LoVo (cell line): ENCODE measurements around the gene SCYGR7.

Source experiments
- DNase-seq: peaks from one replicate; pipeline ENCODE4 v3.0.0-alpha.2; 2016; ENCODE audit warnings: low spot score

The SCYGR7 gene

DNA sequence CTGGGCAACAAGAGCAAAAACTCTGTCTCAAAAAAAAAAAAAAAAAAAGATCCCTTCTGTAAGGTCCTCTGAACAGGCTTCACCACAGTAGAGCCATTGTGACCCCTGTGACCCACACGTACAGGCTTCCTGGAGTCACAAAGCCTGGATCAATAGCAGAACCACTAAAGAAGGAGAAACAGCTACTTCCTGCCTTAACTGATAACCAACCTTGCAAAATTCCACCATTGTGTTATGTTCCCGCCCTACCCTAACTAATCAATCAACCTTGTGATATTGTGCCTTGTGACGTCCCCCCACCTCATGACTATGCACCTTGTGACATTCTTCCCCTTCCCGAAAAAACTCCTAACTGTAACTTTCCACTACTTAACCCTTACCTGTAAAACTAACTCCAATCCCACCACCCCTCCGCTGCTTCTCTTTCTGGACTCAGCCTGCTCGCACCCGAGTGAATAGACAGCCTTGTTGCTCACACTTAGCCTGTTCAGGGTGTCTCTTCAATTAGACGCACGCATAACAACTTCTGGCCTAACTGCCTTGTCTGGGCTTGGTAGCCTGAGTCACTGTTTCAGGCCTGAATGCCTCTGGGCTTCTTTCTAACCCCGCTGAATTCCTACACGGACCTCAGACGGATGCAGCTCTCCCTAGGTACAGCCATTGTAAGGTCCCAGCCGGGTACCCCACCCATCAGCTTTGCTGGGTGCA is 31.4 kb downstream of the SCYGR7 start:
- DNase-seq, result no peak

DNA sequence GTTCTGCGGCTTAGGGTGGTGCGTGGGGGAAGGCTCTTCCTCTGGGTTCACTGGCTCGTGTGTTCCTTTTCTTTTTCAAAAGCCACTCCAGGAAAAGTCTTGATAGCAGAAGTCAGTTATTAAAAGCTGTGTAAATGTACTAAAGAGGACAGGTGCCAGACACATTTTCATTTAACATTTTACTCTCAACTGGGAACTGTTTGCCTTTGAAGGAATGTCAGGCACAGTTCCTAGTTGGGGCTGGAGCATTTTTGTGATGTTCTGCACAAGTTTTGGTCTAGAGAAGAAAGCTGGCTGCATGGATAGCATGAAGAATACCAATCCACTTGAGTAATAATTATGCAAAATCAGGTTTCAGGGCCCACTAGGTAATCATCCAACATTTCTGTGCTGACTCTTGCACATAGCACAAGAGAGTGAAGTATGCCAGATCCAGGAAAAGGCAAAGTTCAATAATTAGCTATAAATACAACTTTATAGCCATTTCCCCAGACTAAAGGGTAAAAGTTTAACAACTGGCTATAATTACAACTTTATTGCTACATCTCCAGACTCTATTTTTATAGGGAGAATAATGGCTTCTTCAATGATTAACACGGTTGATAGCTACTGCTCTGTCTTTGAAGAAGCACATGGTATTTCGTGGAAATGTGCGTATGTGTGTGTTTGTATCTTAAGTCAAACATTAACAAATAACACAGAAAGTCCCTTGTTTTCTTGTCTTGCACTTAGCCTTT is 33.8 kb downstream of the SCYGR7 start:
- peak; percentile 75 for DNase-seq

DNA sequence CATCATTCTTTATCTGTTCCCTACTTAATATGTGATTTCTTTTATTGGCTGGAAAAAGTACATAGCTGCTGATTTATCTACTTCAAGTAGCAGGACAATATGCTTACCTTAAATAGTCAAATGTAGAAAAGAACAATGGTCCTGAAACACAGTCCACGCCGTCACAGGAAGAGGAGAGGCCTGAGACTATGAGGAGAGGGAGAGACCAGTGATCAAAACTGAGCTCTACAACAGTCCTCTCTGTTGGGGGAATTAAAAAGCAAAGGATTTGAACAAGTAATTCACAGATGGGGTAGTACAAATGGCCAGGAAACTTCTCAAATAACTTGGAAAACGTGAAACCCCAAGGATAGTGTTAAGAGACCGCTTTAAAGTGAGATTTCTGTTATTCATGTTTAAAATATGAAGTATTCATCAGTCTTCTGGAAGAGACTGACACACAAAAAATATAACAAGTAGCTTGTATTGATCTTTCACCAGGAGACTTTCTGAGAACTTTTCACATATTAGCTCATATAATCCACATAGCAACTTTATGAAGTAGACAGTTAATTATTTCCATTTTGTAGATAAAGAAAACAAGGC is 37.7 kb downstream of the SCYGR7 start:
- no peak for DNase-seq

DNA sequence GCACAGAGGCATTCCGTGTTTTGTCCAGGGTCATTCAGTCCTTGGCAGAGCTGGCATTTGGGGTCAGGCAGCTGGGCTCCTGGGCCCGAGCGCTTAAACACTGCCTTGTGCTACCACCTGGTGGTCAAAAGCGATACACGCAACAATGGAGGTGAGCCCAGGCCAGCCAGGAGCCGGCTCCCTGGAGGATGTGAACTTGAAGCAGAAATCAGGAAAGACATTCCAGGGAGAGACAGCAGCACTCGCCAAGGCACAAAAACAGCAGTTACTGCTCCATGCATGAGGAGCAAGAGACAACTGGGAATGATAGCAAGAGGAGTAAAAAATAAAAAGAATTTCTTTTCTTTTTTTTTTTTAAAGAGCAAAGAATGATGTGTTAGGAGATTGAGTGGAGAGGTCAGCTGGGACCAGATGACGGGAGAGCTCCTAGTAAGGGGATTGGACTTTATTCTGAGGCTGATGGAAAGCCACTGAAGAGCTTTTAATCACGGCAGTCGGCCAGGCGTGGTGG is 38.3 kb downstream of the SCYGR7 start:
- peak; percentile 78 for DNase-seq

DNA sequence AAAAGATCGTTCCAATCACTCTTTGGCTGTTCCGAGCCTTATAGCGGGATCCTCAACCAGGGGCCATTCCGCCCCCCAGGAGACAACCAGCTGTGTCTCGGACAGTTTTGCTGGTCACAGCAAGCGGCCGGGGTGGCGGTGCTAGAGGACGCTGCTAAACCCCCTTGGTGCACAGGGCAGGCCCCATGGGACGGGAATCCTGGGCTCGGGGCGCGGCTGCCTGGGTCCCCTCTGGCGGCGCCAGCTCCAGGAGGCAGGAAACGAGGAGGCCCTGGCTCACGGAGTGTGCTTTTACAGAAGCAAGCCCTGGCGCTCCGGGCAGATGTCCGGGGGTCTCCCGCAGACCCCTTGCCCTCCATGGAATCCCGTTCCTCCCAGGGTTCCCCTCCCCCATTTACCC is 39.7 kb downstream of the SCYGR7 start:
- no peak for DNase-seq

DNA sequence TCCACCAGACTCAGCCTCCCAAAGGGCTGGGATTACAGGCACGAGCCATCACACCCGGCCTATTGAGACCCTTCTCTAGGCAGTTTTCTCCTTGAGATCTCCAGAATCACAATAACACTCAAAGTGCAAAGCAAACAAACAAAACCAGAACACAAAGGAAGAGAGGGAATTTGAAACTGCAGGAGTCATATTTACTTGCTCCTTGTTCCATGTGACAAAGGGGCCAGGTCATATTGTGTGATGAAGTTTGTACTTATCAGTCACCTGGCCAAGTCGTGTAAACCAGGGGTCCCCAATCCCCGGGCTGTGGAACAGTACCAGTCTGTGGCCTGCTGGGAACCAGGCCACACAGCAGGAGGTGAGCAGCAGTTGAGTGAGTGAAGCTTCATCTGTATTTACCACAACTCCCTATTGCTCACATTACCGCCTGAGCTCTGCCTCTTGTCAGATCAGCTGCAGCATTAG is 44.1 kb downstream of the SCYGR7 start:
- no peak for DNase-seq

DNA sequence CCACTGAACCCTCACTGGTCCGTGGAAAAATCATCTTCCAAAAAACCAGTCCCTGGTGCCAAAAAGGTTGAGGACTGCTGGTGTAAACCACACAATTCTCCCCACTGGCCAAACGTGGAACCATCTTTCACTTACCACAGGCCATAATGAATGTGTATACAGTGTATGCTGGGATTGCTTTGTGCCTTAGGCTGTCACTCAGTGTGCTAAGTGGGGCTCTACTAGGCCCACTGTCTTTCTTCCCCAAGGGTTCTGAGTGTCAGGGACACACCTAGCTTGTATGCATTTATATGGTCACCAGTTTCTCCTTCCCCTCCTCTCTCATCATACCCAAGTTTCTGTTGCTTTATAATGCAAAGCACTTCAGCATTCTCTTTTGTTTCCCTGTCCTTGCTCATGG is 44.8 kb downstream of the SCYGR7 start:
- DNase-seq, result no peak

DNA sequence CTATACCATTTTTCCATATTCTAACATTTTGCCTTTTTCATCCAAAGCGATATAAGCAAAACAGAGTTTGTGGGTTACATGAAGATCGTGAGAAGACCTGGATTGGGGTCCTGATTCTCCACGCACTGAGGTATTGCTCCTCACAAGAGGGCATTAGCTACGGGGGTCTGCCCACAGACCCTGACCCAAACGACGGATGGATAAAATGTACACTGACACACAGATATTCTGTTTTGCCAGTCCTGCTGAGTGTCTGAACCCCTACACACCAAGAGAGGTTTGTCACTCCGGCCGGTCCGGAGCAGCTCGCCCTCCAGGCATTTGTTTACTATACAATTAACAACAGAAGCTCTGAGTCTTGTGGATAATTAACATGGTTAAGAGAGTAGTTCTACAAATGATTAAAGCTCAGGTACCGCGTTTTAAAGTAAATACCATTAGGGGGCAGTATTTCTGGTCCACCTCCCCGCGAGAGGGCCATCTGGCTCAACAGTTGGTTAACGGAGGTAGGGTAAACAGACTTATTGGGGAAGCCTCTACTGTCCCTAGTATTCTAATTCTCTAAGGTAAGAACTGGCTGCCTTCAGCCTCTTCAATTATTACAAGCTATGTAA is 46.0 kb downstream of the SCYGR7 start:
- no peak for DNase-seq

DNA sequence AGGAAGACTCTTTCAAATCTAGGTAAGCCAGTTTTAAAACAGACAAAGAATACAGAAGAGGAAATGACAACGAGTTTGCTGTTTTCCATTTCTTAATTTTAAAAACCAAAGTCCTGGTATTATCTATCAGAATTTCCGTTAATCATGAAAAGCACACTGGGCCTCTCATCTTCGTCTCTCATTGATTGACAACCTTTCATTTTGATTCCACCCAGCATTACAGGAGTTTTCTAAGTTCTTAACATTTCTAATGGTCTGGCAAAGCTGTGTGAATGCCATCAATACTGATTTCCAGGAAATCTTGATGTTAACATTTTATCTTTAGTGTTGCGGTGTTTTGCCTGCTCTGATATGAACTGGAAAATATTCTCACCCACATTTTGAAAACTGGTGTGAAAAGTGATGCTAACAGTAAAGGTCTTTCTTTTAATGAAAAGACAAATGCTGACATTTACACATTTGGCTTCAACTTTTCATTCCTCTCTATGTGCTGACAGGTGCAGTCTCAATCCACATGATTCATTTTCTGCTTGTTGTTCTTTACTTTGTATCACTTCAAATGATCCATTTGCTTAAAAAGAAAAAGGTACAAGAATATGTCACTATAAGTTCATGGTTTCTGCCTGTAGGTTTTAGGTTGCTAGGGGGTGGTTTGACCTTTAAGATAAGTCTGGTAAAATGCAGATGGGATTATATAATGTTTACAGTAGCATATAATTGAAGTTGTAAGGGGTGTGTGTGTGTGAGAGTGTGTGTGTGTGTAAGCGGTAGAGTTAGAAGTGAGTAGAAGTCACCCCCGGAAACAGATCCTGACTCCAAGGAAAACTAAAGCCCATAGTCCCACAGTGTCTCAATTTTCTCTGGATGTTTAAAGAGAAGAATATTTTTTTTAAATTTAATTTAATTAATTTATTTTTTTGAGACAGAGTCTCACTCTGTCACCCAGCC is 47.0 kb downstream of the SCYGR7 start:
- no peak for DNase-seq
